Neural crest cell (in vitro differentiated cells): ENCODE results near the gene ARHGAP15. TPM values are rescaled to one million over a fixed set of nuclear protein-coding genes. Genes with fewer than 3 reads are reported as not detected.

Source experiments
- DNase-seq: peaks from one replicate; pipeline ENCODE4 v3.0.0; 2021; ENCODE audit warnings: low read depth, mixed read lengths, low spot score
- H3K27ac Mint-ChIP-seq: one replicate; pipeline ENCODE4 v1.8.0; 2021; ENCODE audit warnings: mild to moderate bottlenecking, mixed read lengths; ENCODE audit not compliant: unreplicated experiment
- H3K27me3 Mint-ChIP-seq: 2 replicates; pipeline ENCODE4 v1.8.0; 2021; ENCODE audit warnings: low read depth, mild to moderate bottlenecking, mixed read lengths
- H3K36me3 Mint-ChIP-seq: 2 replicates; pipeline ENCODE4 v1.8.0; 2021; ENCODE audit warnings: low read depth, mild to moderate bottlenecking, mixed read lengths
- H3K4me1 Mint-ChIP-seq: 2 replicates; pipeline ENCODE4 v1.8.0; 2021; ENCODE audit warnings: mixed read lengths
- H3K4me3 Mint-ChIP-seq: one replicate; pipeline ENCODE4 v1.8.0; 2021; ENCODE audit warnings: mild to moderate bottlenecking, mixed read lengths
- H3K9me3 Mint-ChIP-seq: 2 replicates; pipeline ENCODE4 v1.8.0; 2021; ENCODE audit warnings: mixed read lengths
- CTCF ChIP-seq: fragments of 200-600 bp; sonication (generic); conservative IDR thresholded peaks from 2 replicates; pipeline ENCODE4 v1.5.0; 2021; ENCODE audit warnings: antibody characterized with exemption, mild to moderate bottlenecking
- total RNA-seq: library from RNA; stranded (reverse); gene quantifications from 2 replicates; pipeline ENCODE4 v1.2.1, GENCODE V29; 2021

The ARHGAP15 gene
- total RNA-seq, 1 donor from 2014 or later = 2.8 TPM

DNA sequence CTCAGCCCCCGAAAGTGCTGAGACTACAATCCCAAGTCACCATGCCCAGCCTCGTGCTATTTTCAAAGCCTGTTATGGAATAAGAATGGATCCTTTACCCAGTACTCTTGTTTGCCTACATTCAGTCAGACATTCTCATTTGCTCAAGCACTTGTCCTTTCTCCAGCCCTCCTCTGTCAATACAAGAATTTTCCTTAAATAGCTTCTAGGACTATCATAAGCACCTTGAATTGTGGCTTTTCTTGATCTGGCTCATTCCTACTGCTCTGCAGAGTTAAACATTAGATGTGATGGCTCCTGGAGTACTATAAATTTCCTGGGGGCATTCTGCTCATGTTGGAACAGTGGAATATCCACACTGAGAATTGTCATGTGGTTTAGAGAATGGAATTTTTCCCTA lies 506.1 kb downstream of the ARHGAP15 start:
- Mint-ChIP-seq H3K27ac (no peak overlapping the region), H3K9me3 (peaks cover 7% of the 10 kb centered on the region), H3K36me3 (peaks cover 8% of the 10 kb centered on the region), H3K4me3 (no peak overlapping the region), H3K27me3 (no peaks in the 10 kb centered on the region), H3K4me1 (no peaks in the 10 kb centered on the region)
- no peak for DNase-seq
- no peak for TF ChIP-seq CTCF

GRCh38 chr2:143635936-143636335 lies 506.7 kb downstream of the ARHGAP15 start:
- peaks cover 8% of the 10 kb centered on the region for H3K36me3 Mint-ChIP-seq
- DNase-seq = no peak
- H3K4me3 Mint-ChIP-seq = no peak overlapping the region
- peaks cover 7% of the 10 kb centered on the region for H3K9me3 Mint-ChIP-seq
- TF ChIP-seq CTCF = no peak
- H3K27me3 Mint-ChIP-seq = no peaks in the 10 kb centered on the region
- no peaks in the 10 kb centered on the region for H3K4me1 Mint-ChIP-seq
- H3K27ac Mint-ChIP-seq = no peak overlapping the region

GRCh38 chr2:143640826-143641225 lies 511.6 kb downstream of the ARHGAP15 start:
- peaks cover 8% of the 10 kb centered on the region for H3K36me3 Mint-ChIP-seq
- peaks cover 10% of the 10 kb centered on the region for H3K9me3 Mint-ChIP-seq
- peaks cover 2% of the 10 kb centered on the region for H3K4me1 Mint-ChIP-seq
- no peak overlapping the region for H3K4me3 Mint-ChIP-seq
- H3K27me3 Mint-ChIP-seq = no peaks in the 10 kb centered on the region
- no peak overlapping the region for H3K27ac Mint-ChIP-seq
- no peak for DNase-seq
- TF ChIP-seq CTCF = no peak

DNA sequence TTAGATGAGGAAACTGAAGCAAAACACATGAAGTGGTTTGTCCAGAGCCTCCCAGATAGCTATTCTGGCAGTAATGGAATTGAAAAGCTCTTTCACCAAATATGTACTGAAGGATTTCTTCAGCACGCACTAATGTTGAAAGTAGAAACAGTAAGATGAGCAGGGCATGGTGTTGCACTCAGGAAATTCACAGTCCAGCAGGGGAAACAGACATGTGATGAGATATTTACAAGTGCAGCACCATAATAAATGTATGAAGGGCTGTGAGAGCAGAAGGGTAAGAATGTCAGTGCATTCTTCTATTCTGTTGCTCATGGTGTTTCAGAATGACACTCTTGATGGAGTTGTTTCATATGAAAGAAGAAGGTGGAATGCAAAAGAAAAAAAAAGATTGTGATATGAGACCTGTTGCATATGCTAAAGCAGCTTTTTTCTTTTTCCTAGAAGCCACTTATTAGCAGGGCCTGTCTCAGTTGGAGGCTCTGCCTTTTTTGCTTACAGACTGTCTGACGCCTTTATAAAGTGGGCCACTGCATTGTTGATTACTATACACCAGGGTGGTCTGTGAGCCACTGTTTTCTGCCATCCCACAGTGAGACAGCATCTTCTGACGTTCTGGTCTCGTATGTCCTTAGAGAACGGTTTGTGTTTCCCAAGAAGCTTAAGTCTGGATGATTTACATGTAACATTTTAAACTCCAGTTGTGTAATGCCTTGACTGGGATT lies 516.9 kb downstream of the ARHGAP15 start:
- Mint-ChIP-seq H3K4me1 (peaks cover 3% of the 10 kb centered on the region), H3K27ac (no peak overlapping the region), H3K36me3 (no peaks in the 10 kb centered on the region), H3K27me3 (no peaks in the 10 kb centered on the region), H3K9me3 (peaks cover 10% of the 10 kb centered on the region), H3K4me3 (no peak overlapping the region)
- no peak for TF ChIP-seq CTCF
- no peak for DNase-seq

GRCh38 chr2:143649226-143649740 lies 520.1 kb downstream of the ARHGAP15 start:
- Mint-ChIP-seq H3K27ac (no peak overlapping the region), H3K27me3 (no peaks in the 10 kb centered on the region), H3K9me3 (peaks cover 9% of the 10 kb centered on the region), H3K4me1 (peaks cover 3% of the 10 kb centered on the region), H3K36me3 (peaks cover 5% of the 10 kb centered on the region), H3K4me3 (no peak overlapping the region)
- no peak for TF ChIP-seq CTCF
- DNase-seq = no peak
